Measurements from ENCODE around the gene GRIN2D. TPM values are rescaled to one million over a fixed set of nuclear protein-coding genes. Genes with fewer than 3 reads are reported as not detected.

GRIN2D gene
- total RNA-seq, 1 experiment from 2014 or later = 5.4 TPM

DNA sequence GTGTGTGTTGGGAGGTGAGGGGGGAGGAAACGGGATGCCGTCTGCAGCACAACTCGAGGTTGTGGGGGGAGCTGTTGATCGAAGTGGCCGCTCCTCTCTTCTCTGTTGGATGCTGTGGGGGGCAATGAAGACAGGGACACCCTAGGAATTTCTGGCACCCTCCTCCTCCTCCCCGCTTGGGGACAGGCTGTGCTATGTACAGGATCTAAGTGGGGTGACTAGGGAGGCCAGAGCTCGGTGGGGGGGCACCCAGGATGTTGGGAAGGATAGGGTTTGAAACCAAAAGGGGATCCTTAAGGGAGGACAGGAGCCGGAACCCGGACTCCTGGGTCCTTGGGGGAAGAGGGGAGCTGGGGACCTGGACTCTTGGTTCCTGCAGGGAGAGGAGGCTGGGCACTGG lies 2.0 kb downstream of the GRIN2D start:
- DNase-seq (ENCODE audit: low spot score) = no peak
- in situ Hi-C loops (cut with HindIII; ENCODE audit: low sequenced_read_pairs) = no loop called here

DNA sequence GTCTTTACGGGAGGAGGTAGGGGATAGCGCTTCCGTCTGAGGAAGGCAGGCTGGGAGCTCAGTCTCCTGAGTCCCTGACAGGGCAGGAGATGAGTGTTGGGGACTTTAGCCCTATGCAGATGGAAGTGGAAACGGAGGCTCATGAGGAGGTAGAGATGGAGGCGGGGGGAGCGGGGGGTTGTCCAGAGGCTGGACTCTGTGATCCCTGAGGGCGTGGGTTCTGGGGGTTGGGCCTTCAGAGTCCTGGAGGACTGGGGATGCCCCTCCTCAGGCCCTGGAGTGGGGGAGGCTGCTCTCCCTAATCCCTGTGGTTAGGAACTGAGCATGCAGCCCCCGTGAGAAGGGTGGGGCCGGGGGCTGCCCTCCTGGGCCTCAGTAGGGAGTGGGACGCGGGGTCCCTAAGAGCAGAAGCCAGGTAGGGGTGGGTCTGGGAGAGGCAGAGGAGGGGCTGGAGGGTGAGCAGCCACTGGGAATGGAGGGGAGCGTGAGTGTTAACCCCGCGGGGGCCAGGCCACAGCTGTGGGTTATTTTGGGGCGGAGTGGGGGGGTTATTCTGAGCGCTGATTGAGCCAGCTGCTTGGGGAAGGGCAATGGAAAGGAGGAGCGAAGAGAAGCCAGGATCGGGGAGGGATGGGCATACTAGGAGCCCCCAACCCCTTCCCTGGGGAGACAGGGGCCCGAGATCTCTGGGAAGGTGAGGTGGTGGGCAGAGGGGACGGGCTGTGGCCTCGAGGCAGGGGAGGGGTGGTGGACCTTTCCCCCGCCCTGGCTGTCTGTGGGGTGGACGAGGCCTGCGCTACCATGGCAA lies 2.8 kb downstream of the GRIN2D start:
- no peak for DNase-seq (ENCODE audit: low spot score)
- in situ Hi-C loops (cut with HindIII; ENCODE audit: low sequenced_read_pairs) = no loop called here

DNA sequence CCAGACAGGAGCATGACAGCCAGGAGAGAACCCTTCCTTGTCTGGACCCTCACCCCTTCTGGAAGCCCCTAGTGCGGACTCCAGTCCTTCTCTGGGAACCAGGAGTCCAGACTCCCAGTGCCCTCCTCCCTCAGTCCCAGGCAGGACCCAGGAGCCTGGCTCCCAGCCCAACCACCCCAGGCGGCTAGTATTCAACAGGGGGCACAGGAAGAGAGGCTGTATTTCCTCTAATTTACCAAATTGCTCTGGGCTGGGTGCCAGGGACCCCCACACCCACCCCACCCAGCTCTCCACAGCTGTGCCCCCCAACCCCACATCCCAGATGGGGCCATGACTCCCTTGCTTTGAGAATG lies 3.3 kb downstream of the GRIN2D start:
- no peak for DNase-seq (ENCODE audit: low spot score)
- in situ Hi-C loops (cut with HindIII; ENCODE audit: low sequenced_read_pairs) = no loop called here

DNA sequence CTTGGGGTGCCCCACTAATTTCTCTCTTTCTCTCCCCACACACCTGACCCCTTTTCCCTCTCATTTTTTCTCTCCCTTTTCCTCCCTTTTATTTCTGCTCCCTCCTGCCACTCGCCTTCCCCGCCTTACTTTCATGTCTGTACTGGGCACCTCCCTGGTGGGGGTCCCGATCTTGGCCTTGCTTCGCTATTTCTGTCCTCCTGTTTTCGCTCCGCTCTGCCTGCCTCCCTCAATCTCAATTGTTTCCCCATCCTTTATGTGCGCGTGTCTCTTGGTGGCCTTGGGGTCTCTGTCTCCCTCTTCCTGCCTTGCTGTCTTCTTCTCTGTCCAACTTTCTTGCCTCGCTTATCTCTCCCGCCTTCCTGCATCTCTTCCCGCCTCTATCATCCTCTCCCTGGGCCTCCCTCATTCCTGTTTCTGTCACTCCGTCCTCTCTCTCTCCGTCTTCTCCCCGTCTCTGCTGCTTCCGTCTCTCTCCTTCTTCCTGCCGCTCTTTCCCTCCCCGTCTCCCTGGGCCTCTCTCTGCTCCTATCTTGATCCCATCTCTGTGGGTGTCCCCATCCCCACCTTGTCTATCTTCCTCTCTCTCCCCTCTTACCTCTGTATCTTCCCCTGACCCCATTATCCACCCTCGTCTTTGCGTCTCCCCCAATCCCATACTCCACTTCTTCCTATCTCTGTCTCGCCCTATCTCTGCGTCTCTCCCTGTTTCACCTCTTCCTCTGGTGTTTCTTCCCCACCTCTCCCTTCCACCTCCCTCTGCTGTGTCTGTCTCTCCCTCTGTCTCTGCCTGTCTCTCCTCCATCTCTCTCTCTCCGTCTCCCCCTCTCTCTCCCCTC lies 4.0 kb downstream of the GRIN2D start:
- in situ Hi-C loops (cut with HindIII; ENCODE audit: low sequenced_read_pairs) = no loop called here
- no peak for DNase-seq (ENCODE audit: low spot score)

DNA sequence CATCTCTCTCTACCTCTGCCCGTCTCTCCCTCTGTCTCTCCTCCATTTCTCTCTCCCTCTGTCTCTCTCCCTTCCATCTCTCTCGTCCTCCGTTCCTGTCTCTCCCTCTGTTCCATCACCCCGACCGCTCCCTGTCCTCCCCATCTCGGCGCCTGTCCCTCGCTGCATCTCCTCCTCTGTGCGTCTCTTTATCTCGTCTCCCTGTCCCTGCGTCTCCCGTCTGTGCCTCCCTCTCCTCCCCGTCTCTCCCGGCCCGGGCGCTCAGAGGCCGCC lies 4.6 kb downstream of the GRIN2D start:
- no peak for DNase-seq (ENCODE audit: low spot score)
- in situ Hi-C loops (cut with HindIII; ENCODE audit: low sequenced_read_pairs) = no loop called here

DNA sequence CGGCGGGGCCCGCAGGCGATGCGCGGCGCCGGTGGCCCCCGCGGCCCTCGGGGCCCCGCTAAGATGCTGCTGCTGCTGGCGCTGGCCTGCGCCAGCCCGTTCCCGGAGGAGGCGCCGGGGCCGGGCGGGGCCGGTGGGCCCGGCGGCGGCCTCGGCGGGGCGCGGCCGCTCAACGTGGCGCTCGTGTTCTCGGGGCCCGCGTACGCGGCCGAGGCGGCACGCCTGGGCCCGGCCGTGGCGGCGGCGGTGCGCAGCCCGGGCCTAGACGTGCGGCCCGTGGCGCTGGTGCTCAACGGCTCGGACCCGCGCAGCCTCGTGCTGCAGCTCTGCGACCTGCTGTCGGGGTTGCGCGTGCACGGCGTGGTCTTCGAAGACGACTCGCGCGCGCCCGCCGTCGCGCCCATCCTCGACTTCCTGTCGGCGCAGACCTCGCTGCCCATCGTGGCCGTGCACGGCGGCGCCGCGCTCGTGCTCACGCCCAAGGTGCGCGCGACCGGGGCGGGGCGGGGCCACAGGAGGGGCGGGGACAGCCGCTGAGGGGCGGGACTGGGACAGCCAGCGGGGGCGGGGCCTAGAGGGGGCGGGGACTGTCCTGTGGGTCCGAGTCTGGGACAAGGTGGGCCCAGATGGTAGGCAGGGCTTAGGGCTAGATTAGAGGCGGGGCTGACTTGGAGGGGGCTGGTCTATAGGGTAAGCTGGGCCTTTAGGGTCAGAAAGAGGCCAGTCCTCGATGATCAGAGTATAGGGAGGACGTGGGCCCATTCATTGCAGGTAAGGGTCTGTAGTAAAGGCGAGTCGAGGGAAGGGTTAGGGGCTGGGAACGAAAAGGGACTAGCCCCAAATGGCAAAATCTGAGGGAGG lies 5.1 kb downstream of the GRIN2D start:
- in situ Hi-C loops (cut with HindIII; ENCODE audit: low sequenced_read_pairs) = no loop called here
- peak; percentile 25 for DNase-seq (ENCODE audit: low spot score)

DNA sequence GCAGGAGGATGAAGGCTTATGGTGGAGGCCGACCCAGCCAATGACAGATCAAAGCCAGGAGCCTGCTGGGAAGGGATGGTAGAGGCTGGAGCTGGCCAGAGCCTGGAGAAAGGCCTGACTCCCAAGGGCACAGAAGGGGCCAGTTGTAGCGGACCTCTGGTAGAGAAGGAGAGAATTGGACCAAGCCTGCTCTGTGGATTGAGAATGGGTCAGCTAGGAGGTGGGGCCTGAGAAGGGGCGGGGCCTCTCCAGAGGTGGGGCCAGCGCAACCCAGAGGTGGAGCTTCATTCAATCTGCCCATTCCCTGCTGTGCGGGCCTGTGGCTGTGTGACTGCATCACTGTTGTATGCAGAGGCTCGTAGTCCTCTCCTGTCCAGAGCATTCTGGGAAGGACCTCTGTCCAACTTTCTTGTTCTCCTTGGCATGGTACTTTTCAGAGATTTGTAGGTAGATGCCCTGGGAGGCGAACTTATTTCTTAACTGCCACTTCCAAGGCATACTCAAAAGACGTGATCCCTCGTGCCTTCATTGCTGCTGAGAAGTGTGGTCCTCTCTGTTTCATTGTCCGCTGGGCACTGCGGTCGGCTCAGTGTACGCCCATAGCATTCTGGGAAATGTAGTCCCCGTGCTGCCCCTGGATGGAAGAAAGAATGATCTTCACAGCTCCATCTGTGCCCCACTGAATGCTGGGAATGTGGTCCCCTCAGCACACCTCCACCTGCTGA lies 6.7 kb downstream of the GRIN2D start:
- DNase-seq (ENCODE audit: low spot score) = peak; percentile 35

DNA sequence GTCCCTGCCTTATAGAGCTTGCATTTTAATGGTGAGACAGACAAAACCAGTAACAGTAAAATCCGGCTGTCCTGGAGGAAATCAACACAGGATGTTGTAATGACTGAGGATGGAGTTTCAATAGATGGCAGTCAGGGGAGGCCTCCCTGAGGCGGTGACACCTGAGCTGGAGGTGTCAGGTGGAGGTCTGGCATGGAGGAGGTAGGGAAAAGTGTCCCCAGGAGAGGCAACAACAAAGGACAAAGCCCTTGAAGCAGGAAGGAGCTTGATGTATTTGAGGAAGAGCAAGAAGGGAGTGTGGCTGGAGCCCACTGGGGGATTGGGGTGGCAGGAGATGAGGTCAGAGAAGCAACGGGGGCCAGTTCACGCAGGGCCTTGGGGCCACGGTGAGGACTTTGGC lies 7.8 kb downstream of the GRIN2D start:
- DNase-seq (ENCODE audit: low spot score) = no peak
- in situ Hi-C loops (cut with HindIII; ENCODE audit: low sequenced_read_pairs) = no loop called here

More for the DNA sequence above, 6.7 kb downstream of the GRIN2D start:
- in situ Hi-C loops (cut with HindIII; ENCODE audit: low sequenced_read_pairs) = no loop called here

DNA sequence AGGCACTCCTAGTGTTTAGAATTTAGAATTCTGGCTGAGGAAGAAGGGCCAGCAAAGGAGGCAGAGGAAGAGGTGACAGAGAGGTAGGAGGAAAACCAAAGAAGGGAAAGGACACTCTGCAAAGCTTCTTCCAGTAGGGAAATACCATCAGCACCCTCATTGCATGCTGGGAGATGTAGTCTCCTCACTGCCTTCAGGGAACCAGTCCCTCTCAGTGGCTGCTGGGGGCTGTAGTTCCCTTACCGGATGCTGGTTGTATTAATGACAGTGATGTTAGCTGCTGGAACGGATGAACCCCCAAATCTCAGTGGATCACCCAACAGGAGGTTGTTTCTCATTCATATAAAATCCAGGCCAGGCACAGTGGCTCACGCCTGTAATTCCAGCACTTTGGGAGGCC lies 10.1 kb downstream of the GRIN2D start:
- in situ Hi-C loops (cut with HindIII; ENCODE audit: low sequenced_read_pairs) = no loop called here
- DNase-seq (ENCODE audit: low spot score) = peak; percentile 70

DNA sequence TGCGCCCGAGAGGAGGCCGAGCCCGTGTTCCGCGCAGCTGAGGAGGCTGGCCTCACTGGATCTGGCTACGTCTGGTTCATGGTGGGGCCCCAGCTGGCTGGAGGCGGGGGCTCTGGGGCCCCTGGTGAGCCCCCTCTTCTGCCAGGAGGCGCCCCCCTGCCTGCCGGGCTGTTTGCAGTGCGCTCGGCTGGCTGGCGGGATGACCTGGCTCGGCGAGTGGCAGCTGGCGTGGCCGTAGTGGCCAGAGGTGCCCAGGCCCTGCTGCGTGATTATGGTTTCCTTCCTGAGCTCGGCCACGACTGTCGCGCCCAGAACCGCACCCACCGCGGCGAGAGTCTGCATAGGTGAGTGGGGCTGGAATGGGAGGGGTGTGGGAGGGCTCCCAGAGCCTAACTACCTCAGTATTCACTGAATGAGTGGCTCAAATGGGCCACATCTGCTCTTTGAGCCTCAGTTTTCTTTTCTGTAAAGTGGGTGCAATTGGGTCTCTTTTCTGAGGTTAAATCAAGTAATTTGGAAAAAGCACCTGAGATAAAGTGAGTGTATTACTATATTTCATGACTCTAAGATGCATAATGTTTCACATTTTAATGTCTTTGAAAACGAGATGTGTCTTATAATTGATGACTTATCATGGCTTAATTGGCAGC lies 11.7 kb downstream of the GRIN2D start:
- in situ Hi-C loops (cut with HindIII; ENCODE audit: low sequenced_read_pairs) = no loop called here
- no peak for DNase-seq (ENCODE audit: low spot score)

DNA sequence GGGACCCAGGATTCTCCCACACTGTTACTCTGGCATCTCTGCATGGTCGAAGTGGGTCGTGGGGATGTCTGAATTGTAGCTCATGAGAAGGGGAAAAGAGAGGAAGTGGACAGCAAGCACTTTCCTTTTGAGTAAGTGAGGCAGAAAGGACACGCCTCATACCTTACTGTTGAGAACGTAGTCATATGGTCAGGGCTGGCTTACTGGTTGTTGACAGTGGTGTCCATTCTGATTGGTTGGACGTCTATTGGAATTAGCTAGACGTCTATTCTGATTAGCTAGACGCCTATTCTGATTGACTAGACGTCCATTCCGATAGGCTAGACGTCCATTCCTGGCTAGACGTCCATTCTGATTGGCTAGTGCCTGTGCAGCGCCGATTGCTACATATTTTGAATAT lies 12.4 kb downstream of the GRIN2D start:
- in situ Hi-C loops (cut with HindIII; ENCODE audit: low sequenced_read_pairs) = no loop called here
- DNase-seq (ENCODE audit: low spot score) = no peak

DNA sequence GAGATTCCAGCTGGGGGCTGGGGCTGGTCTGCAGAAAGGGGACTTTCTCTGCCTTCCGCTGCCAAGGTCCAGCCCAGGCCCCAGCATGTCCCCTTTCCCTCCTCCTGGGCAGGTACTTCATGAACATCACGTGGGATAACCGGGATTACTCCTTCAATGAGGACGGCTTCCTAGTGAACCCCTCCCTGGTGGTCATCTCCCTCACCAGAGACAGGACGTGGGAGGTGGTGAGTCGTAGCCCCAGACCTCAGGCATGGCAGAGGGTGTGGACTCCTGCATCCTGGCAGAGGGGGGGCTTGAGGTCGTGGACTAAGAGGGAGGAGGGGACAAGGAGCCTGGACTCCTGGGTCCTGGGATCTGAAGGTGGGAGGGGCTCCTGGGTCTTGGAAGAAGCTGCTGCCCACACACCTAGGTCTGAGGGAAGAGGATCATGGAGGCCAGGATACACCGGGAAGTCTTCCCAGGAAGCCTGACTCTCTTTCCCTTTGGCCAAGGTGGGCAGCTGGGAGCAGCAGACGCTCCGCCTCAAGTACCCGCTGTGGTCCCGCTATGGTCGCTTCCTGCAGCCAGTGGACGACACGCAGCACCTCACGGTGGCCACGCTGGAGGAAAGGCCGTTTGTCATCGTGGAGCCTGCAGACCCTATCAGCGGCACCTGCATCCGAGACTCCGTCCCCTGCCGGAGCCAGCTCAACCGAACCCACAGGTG lies 20.6 kb downstream of the GRIN2D start:
- DNase-seq (ENCODE audit: low spot score) = no peak
- in situ Hi-C loops (cut with HindIII; ENCODE audit: low sequenced_read_pairs) = no loop called here

DNA sequence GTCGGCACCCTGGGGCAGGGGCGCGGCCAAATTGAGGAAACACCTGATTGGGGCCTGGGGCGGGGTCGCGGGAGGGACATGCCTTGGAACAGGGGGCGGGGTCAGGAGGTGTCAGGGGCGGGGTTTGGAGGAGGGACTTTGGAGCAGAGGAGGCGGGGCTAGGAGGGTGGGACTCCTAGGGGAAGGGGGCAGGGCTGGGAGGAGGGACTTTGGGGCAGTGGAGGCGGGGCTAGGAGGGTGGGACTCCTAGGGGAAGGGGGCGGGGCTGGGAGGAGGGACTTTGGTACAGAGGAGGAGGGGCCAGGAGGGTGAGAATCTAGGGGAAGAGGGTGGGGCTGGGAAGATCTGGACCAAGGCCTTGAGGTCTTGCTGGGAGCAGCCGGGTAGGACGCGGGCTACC lies 21.9 kb downstream of the GRIN2D start:
- peak; percentile 23 for DNase-seq (ENCODE audit: low spot score)
- in situ Hi-C loops (cut with HindIII; ENCODE audit: low sequenced_read_pairs) = no loop called here

DNA sequence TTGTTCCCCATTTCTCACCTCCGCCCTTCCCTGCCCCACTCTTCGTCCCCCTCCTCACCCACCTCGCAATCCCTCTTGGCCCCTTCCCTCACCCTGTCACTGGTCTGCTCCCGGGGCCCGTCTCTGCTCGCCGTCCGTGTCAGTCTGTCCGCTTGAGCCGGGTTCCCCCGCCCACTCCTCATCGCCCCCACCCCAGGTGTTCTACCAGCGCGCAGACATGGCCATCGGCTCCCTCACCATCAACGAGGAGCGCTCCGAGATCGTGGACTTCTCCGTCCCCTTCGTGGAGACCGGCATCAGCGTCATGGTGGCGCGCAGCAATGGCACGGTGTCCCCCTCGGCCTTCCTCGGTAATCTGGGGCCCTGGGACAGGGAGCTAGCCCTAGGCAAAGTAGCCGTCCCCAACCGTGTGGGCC lies 22.3 kb downstream of the GRIN2D start:
- no peak for DNase-seq (ENCODE audit: low spot score)
- in situ Hi-C loops (cut with HindIII; ENCODE audit: low sequenced_read_pairs) = no loop called here

DNA sequence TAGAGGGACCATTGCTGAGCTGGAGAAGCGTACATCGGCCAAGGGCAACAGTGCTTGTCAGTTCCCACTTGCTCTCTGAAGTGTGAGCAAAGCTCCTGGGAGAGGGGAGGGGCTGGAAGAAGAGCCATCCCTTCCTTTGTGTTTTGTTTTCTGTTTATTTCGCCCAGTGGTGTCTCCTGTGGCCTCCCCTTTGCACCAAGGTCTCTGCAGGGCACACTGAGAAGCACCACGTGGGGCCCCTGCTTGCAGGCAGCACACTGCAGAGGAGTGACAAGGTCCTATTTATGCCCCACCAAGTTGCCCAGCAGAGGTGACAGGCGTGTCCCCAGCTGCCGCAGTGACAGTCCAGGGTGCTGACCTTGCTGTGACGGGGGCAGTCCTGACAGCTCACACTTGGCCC lies 24.0 kb downstream of the GRIN2D start:
- in situ Hi-C loops (cut with HindIII; ENCODE audit: low sequenced_read_pairs) = no loop called here
- DNase-seq (ENCODE audit: low spot score) = no peak

DNA sequence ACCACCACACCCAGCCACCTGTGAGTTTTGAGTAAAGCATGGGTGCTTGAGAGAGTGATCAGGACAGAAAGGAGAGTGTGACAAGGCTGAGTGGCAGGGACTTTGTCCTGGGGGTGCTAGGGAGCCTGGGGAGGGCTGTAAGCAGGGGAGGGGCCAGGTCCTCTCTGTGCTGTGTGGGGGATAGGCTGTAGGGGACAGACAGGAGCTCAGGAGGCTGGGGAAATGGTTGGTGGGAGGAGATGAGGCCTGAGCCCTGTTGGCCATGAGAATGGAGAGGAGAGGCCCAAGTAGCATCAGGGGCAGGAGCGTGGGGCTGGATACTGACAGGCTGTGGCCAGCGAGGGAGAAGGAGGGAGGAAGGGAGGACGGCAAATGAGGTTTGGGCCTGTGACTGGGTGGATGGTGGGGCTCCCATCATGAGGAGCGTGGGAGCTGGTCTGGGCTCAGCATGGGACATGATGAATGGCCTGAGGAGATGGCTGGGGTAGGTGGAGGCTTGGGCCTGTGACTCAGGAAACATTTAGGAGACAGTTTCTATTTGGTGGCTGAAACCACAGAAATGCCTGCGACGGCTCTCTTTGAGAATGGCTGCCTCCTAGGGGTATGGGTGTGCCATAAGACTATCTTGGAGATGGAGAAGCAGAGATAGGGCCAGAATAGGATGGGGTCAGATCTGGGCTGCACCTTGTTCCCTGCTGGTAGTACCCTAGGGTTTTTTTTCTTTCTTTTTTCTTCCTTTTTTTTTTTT lies 25.0 kb downstream of the GRIN2D start:
- no peak for DNase-seq (ENCODE audit: low spot score)
- in situ Hi-C loops (cut with HindIII; ENCODE audit: low sequenced_read_pairs) = no loop called here

DNA sequence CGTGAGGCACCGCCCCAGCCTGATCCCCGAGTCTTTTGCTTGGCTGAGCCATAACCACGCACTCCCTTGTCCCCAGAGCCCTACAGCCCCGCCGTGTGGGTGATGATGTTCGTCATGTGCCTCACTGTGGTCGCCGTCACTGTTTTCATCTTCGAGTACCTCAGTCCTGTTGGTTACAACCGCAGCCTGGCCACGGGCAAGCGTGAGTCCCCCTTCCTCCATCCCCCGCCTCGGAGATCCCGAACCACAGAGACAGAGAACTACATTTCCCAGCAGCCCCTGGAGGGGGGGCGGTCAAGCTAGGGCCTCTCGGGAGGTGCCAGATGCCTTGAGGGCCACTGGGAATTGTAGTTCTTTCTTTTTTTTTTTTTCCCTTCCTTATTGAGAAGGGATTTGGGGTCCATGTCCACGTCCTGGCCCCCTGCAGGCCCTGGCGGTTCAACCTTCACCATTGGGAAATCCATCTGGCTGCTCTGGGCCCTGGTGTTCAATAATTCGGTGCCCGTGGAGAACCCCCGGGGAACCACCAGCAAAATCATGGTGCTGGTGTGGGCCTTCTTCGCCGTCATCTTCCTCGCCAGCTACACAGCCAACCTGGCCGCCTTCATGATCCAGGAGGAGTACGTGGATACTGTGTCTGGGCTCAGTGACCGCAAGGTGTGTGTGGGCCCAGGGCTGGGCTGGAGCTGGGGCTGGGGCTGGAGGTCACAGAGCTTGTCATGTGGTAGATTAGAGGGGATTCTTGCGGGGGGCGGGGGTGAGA lies 25.9 kb downstream of the GRIN2D start:
- in situ Hi-C loops (cut with HindIII; ENCODE audit: low sequenced_read_pairs) = no loop called here

More for the DNA sequence above, 25.9 kb downstream of the GRIN2D start:
- DNase-seq (ENCODE audit: low spot score) = peak; percentile 65

Data from G401 (cell line).